ENCODE results near the gene ELAVL1.

ELAVL1 gene

GRCh38 chr19:7971553-7972520 lies 33.6 kb downstream of the ELAVL1 start:
- in situ Hi-C loops (cut with MboI; ENCODE audit: low pct_unique_long_range_greater_than_20kb, low sequenced_read_pairs, unreplicated experiment): no loop called here
- DNase-seq (ENCODE audit: low spot score): no peak
- TF ChIP-seq CTCF (IDR thresholded peaks at IDR 0.05; ENCODE audit: extremely low read depth, insufficient read depth, missing control alignments): no peak

GRCh38 chr19:7970716-7971448 lies 34.6 kb downstream of the ELAVL1 start:
- peak; percentile 82 for TF ChIP-seq CTCF (IDR thresholded peaks at IDR 0.05; ENCODE audit: extremely low read depth, insufficient read depth, missing control alignments)
- in situ Hi-C loops (cut with MboI; ENCODE audit: low pct_unique_long_range_greater_than_20kb, low sequenced_read_pairs, unreplicated experiment): no loop called here
- peak; percentile 66 for DNase-seq (ENCODE audit: low spot score)

- in situ Hi-C loops (cut with MboI; ENCODE audit: low pct_unique_long_range_greater_than_20kb, low sequenced_read_pairs, unreplicated experiment): no loop called here
- no peak for TF ChIP-seq CTCF (IDR thresholded peaks at IDR 0.05; ENCODE audit: extremely low read depth, insufficient read depth, missing control alignments)
- no peak for DNase-seq (ENCODE audit: low spot score)
Measured at GRCh38 chr19:7969555-7969939, 35.9 kb downstream of the ELAVL1 start.

- TF ChIP-seq CTCF (IDR thresholded peaks at IDR 0.05; ENCODE audit: extremely low read depth, insufficient read depth, missing control alignments): no peak
- in situ Hi-C loops (cut with MboI; ENCODE audit: low pct_unique_long_range_greater_than_20kb, low sequenced_read_pairs, unreplicated experiment): no loop called here
Measured at GRCh38 chr19:7968796-7969554, 36.5 kb downstream of the ELAVL1 start.

GRCh38 chr19:7968008-7968795 lies 37.2 kb downstream of the ELAVL1 start:
- in situ Hi-C loops (cut with MboI; ENCODE audit: low pct_unique_long_range_greater_than_20kb, low sequenced_read_pairs, unreplicated experiment): no loop called here
- no peak for DNase-seq (ENCODE audit: low spot score)
- no peak for TF ChIP-seq CTCF (IDR thresholded peaks at IDR 0.05; ENCODE audit: extremely low read depth, insufficient read depth, missing control alignments)

More at GRCh38 chr19:7968796-7969554, 36.5 kb downstream of the ELAVL1 start:
- DNase-seq (ENCODE audit: low spot score): no peak

All from GM13977 (cell line).